ENCODE results near the gene KATNB1. TPM values are rescaled to one million over a fixed set of nuclear protein-coding genes. Genes with fewer than 3 reads are reported as not detected.
"Not testable (repeated sequence)": the region's sequence is repeated elsewhere in the genome, so short reads cannot be mapped to it uniquely, and the experiment has no call there.

The KATNB1 gene
- total RNA-seq, 3 donors from 2014 or later (not counting 1 experiment from before 2014, with no cell fraction given), result 23.6 to 34.3 (median 29.7) TPM

- no peak for TF ChIP-seq CTCF (IDR thresholded peaks at IDR 0.05)
- ATAC-seq (no peak), DNase-seq (no peak)
- H3K4me3 ChIP-seq (ENCODE audit: low read length), result no peak overlapping the region
- peaks cover 6% of the 10 kb centered on the region for H3K36me3 ChIP-seq (ENCODE audit: control insufficient read depth, insufficient read depth, low read length)
- no peak overlapping the region for H3K4me3 Mint-ChIP-seq
- no peak overlapping the region for H3K27ac Mint-ChIP-seq
- no peaks in the 10 kb centered on the region for H3K9me3 Mint-ChIP-seq
- intact Hi-C loops (cut with micrococcal nuclease), result no loop called here
- WGBS (ENCODE audit: insufficient coverage), result 96% methylated on average over 22 of the region's 23 CpGs
- H3K27me3 ChIP-seq (ENCODE audit: control insufficient read depth, insufficient read depth, low read length), result no peaks in the 10 kb centered on the region
- H3K9me3 ChIP-seq (ENCODE audit: control insufficient read depth, insufficient read depth, low read length), result no peaks in the 10 kb centered on the region
- peaks cover 7 to 11% of the 10 kb centered on the region in 2 donors for H3K4me1 Mint-ChIP-seq
- no peaks in the 10 kb centered on the region for H3K4me1 ChIP-seq (ENCODE audit: control insufficient read depth, insufficient read depth, low read length)
- H3K36me3 Mint-ChIP-seq, result no peaks in the 10 kb centered on the region
- no peak overlapping the region for H3K27ac ChIP-seq (ENCODE audit: low read length)
- H3K27me3 Mint-ChIP-seq (ENCODE audit: low read depth in 2 of 2), result no peaks in the 10 kb centered on the region
Measured at GRCh38 chr16:57743886-57744641, 8.5 kb downstream of the KATNB1 start.

DNA sequence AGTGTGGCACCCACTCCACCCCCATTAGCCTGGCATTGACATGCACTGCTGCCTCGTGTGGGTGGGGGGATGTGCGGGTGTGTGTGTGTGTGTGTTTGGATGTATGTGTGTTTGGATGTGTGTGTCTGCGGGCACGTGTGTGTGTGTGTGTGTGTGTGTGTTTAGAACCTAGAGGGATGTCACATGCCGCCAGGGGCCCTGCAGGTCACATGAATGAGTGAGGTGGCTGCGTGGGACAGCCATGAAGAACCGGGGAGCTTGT is 9.0 kb downstream of the KATNB1 start:
- H3K9me3 Mint-ChIP-seq, result no peaks in the 10 kb centered on the region
- H3K27ac Mint-ChIP-seq, result no peak overlapping the region
- peaks cover 6% of the 10 kb centered on the region for H3K36me3 ChIP-seq (ENCODE audit: control insufficient read depth, insufficient read depth, low read length)
- H3K27ac ChIP-seq (ENCODE audit: low read length), result no peak overlapping the region
- WGBS (ENCODE audit: insufficient coverage), result 95% methylated on average over 7 of the region's 7 CpGs
- H3K36me3 Mint-ChIP-seq, result no peaks in the 10 kb centered on the region
- no peaks in the 10 kb centered on the region for H3K27me3 ChIP-seq (ENCODE audit: control insufficient read depth, insufficient read depth, low read length)
- no peaks in the 10 kb centered on the region for H3K27me3 Mint-ChIP-seq (ENCODE audit: low read depth in 2 of 2)
- no peak for TF ChIP-seq CTCF (IDR thresholded peaks at IDR 0.05)
- peaks cover 7 to 16% of the 10 kb centered on the region in 2 donors for H3K4me1 Mint-ChIP-seq
- DNase-seq (no peak), ATAC-seq (no peak)
- intact Hi-C loops (cut with micrococcal nuclease), result no loop called here
- H3K4me3 ChIP-seq (ENCODE audit: low read length), result no peak overlapping the region
- H3K9me3 ChIP-seq (ENCODE audit: control insufficient read depth, insufficient read depth, low read length), result no peaks in the 10 kb centered on the region
- peaks cover under 1% of the 10 kb centered on the region for H3K4me1 ChIP-seq (ENCODE audit: control insufficient read depth, insufficient read depth, low read length)
- H3K4me3 Mint-ChIP-seq, result no peak overlapping the region

GRCh38 chr16:57745768-57746167 is 10.2 kb downstream of the KATNB1 start:
- Mint-ChIP-seq H3K36me3 (no peaks in the 10 kb centered on the region), H3K9me3 (no peaks in the 10 kb centered on the region), H3K27me3 (ENCODE audit: low read depth in 2 of 2) (no peaks in the 10 kb centered on the region), H3K4me3 (no peak overlapping the region), H3K4me1 (peaks cover 19 to 27% of the 10 kb centered on the region in 2 donors), H3K27ac (peak overlapping the region in 1 of 2 donors; percentile 15)
- Histone ChIP-seq H3K9me3 (ENCODE audit: control insufficient read depth, insufficient read depth, low read length) (no peaks in the 10 kb centered on the region), H3K4me1 (ENCODE audit: control insufficient read depth, insufficient read depth, low read length) (peaks cover 13% of the 10 kb centered on the region), H3K36me3 (ENCODE audit: control insufficient read depth, insufficient read depth, low read length) (peaks cover 6% of the 10 kb centered on the region), H3K4me3 (ENCODE audit: low read length) (no peak overlapping the region), H3K27me3 (ENCODE audit: control insufficient read depth, insufficient read depth, low read length) (no peaks in the 10 kb centered on the region), H3K27ac (ENCODE audit: low read length) (no peak overlapping the region)
- 100% methylated on average over 3 of the region's 3 CpGs for WGBS (ENCODE audit: insufficient coverage)
- intact Hi-C loops (cut with micrococcal nuclease), result no loop called here
- no peak for ATAC-seq
- TF ChIP-seq CTCF (IDR thresholded peaks at IDR 0.05), result no peak
- no peak for DNase-seq

- H3K27ac Mint-ChIP-seq, result peak overlapping the region in 1 of 2 donors; percentile 15
- ATAC-seq, H3K9me3 Mint-ChIP-seq: not testable (repeated sequence)
Measured at GRCh38 chr16:57746316-57746715, 10.7 kb downstream of the KATNB1 start.

More at GRCh38 chr16:57746316-57746715, 10.7 kb downstream of the KATNB1 start:
- H3K36me3 Mint-ChIP-seq; H3K9me3 ChIP-seq (ENCODE audit: control insufficient read depth, insufficient read depth, low read length); H3K27me3 Mint-ChIP-seq (ENCODE audit: low read depth in 2 of 2); intact Hi-C loops (cut with micrococcal nuclease); H3K27me3 ChIP-seq (ENCODE audit: control insufficient read depth, insufficient read depth, low read length); H3K36me3 ChIP-seq (ENCODE audit: control insufficient read depth, insufficient read depth, low read length); H3K4me3 Mint-ChIP-seq; H3K4me3 ChIP-seq (ENCODE audit: low read length); DNase-seq; H3K27ac ChIP-seq (ENCODE audit: low read length): not testable (repeated sequence)
- peaks cover 18% of the 10 kb centered on the region for H3K4me1 ChIP-seq (ENCODE audit: control insufficient read depth, insufficient read depth, low read length)
- 77% methylated on average over 6 of the region's 7 CpGs for WGBS (ENCODE audit: insufficient coverage)
- peaks cover 25 to 32% of the 10 kb centered on the region in 2 donors for H3K4me1 Mint-ChIP-seq
